OCI-LY3 (cell line): ENCODE measurements around the gene AGBL1.
A peak's percentile ranks its signal among the peaks of the same experiment; 100 is the strongest.

Source experiments
- H2AFZ ChIP-seq: fragments of 200-600, 300-600 bp; shearing (Covaris generic); 2 replicates; pipeline ENCODE4 v1.6.0; 2014; ENCODE audit warnings: antibody characterized with exemption, low read depth, low read length
- H3K27ac ChIP-seq: fragments of 200-600, 300-600 bp; sonication (generic); 2 replicates; pipeline ENCODE4 v1.5.1; 2014; ENCODE audit warnings: mild to moderate bottlenecking, low read length, moderate library complexity, mixed read lengths
- H3K27me3 ChIP-seq: fragments of 200-600, 300-600 bp; sonication (generic); 2 replicates; pipeline ENCODE4 v1.6.1; 2014; ENCODE audit warnings: low read depth, low read length, mixed read lengths
- H3K36me3 ChIP-seq: fragments of 200-600, 300-600 bp; sonication (generic); replicated peaks from 2 replicates; pipeline ENCODE3; 2014; ENCODE audit warnings: low read depth, low read length, mixed read lengths
- H3K4me1 ChIP-seq: fragments of 300-600, 200-600 bp; sonication (generic); 2 replicates; pipeline ENCODE4 v1.6.1; 2014; ENCODE audit warnings: low read length, mixed read lengths
- H3K4me2 ChIP-seq: fragments of 200-600, 300-600 bp; sonication (generic); 2 replicates; pipeline ENCODE4 v1.6.1; 2014; ENCODE audit warnings: low read length, mixed read lengths
- H3K4me3 ChIP-seq: fragments of 300-600, 200-600 bp; sonication (generic); 2 replicates; pipeline ENCODE4 v1.5.1; 2014; ENCODE audit warnings: antibody characterized with exemption, mild to moderate bottlenecking, low read length, moderate library complexity
- H3K79me2 ChIP-seq: fragments of 300-600, 200-600 bp; shearing (Covaris generic); 2 replicates; pipeline ENCODE4 v1.6.1; 2014; ENCODE audit warnings: mild to moderate bottlenecking, low read length, mixed read lengths
- H3K9ac ChIP-seq: fragments of 300-600, 200-600 bp; shearing (Covaris generic); 2 replicates; pipeline ENCODE4 v1.6.0; 2014; ENCODE audit warnings: mild to moderate bottlenecking, low read length, moderate library complexity
- H3K9me3 ChIP-seq: fragments of 200-600, 300-600 bp; shearing (Covaris generic); 2 replicates; pipeline ENCODE4 v1.6.1; 2014; ENCODE audit warnings: low read length, mixed read lengths; ENCODE audit not compliant: insufficient read depth
- H4K20me1 ChIP-seq: fragments of 200-600, 300-600 bp; sonication (generic); 2 replicates; pipeline ENCODE4 v1.6.1; 2016; ENCODE audit warnings: low read length, mixed read lengths; ENCODE audit not compliant: insufficient read depth
- EZH2phosphoT487 ChIP-seq: fragments of 200-600 bp; shearing (Covaris generic); IDR thresholded peaks from 2 replicates; pipeline ENCODE4 v1.6.1; 2018; ENCODE audit warnings: antibody characterized with exemption, mixed run types, low read depth
- TF ChIP-seq, protein P1 (sequence below): fragments of 200-600, 300-600 bp; sonication (generic); IDR thresholded peaks from 2 replicates; pipeline ENCODE4 v1.5.1; 2014; ENCODE audit warnings: antibody characterized with exemption, low read length, low read depth

Gene AGBL1

DNA sequence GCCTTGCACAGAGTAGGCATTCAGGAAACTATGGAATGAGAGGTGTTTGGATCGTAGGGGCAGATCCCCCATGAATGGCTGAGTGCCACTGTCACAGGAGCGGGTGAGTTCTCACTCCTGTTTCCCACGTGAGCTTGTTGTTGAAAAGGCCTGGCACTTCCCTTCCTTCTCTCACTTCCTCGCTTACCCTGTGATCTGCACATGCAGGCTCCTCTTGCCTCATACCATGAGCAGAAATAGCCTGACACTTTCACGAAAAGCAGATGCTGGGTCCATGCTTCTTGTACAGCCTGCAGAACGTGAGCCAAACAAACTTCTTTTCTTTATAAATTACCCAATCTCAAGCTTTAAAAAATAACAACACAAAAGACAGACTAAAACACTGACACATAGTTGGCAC is 55.4 kb downstream of the AGBL1 start:
- peaks cover 8% of the 10 kb centered on the region for H3K4me1 ChIP-seq
- no peak overlapping the region for H3K9ac ChIP-seq
- H3K27me3 ChIP-seq, result peaks cover 2% of the 10 kb centered on the region; the same call in 1 of the 2 replicates
- no peaks in the 10 kb centered on the region for H3K36me3 ChIP-seq
- H3K4me3 ChIP-seq, result no peak overlapping the region
- no peak overlapping the region for H3K27ac ChIP-seq
- peak overlapping the region; percentile 11; the same call in 1 of the 2 replicates for H3K4me2 ChIP-seq
- no peaks in the 10 kb centered on the region for H4K20me1 ChIP-seq
- no peaks in the 10 kb centered on the region for H3K79me2 ChIP-seq
- H2AFZ ChIP-seq, result no peak overlapping the region; the same call in 1 of the 2 replicates
- no peak for TF ChIP-seq EZH2phosphoT487
- TF ChIP-seq, protein P1, sequence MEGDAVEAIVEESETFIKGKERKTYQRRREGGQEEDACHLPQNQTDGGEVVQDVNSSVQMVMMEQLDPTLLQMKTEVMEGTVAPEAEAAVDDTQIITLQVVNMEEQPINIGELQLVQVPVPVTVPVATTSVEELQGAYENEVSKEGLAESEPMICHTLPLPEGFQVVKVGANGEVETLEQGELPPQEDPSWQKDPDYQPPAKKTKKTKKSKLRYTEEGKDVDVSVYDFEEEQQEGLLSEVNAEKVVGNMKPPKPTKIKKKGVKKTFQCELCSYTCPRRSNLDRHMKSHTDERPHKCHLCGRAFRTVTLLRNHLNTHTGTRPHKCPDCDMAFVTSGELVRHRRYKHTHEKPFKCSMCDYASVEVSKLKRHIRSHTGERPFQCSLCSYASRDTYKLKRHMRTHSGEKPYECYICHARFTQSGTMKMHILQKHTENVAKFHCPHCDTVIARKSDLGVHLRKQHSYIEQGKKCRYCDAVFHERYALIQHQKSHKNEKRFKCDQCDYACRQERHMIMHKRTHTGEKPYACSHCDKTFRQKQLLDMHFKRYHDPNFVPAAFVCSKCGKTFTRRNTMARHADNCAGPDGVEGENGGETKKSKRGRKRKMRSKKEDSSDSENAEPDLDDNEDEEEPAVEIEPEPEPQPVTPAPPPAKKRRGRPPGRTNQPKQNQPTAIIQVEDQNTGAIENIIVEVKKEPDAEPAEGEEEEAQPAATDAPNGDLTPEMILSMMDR, result no peak
- no peaks in the 10 kb centered on the region for H3K9me3 ChIP-seq

DNA sequence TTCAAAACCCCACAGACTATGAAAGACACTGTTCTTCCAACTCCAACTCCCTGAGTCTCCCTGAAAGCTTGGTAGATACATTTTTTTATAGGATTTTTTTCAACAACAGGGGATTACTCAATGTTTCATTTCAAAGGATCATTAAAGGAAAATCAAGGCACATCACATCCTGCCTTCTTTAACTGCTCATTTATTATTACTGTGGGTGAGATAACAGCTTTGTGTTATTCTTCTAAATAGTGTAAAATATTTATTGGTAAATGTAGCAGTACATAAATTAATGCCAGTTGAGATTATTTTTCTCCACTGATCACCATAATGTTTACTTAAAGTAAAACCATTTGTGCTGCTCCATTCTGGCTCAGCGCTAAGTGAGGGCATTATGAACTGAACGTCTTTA is 57.2 kb downstream of the AGBL1 start:
- Histone ChIP-seq H2AFZ (no peak overlapping the region), H3K27me3 (peaks cover 2% of the 10 kb centered on the region; the same call in 1 of the 2 replicates), H3K27ac (no peak overlapping the region), H3K36me3 (no peaks in the 10 kb centered on the region), H3K4me2 (no peak overlapping the region), H3K79me2 (no peaks in the 10 kb centered on the region), H3K4me1 (peaks cover 8% of the 10 kb centered on the region), H3K4me3 (no peak overlapping the region), H3K9ac (no peak overlapping the region), H4K20me1 (no peaks in the 10 kb centered on the region), H3K9me3 (no peaks in the 10 kb centered on the region)
- TF ChIP-seq, protein P1, result no peak
- TF ChIP-seq EZH2phosphoT487, result no peak

DNA sequence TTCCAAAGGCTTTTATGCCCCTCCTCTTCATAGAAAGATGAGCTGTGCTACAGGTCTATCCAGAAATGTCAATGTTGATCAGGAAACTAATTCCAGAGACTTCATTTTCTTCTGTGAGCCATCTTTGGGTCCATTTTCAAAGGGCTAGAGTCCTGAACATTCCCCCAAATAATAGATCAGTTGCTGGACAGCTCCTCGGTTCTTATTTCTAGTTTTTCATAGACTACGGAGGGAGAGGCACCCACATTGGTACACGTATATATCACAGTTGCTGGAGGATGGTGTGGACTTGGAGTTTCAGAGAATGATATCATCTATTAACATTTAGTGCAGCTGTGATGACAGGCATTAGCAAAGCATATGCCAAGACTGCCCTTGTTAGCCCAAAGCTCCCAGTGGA is 59.1 kb downstream of the AGBL1 start:
- H3K27ac ChIP-seq, result no peak overlapping the region
- no peak overlapping the region for H3K9ac ChIP-seq
- peaks cover 8% of the 10 kb centered on the region for H3K4me1 ChIP-seq
- no peaks in the 10 kb centered on the region for H3K9me3 ChIP-seq
- H4K20me1 ChIP-seq, result no peaks in the 10 kb centered on the region
- TF ChIP-seq EZH2phosphoT487, result no peak
- TF ChIP-seq, protein P1, result no peak
- H3K4me2 ChIP-seq, result no peak overlapping the region
- no peaks in the 10 kb centered on the region for H3K36me3 ChIP-seq
- H2AFZ ChIP-seq, result no peak overlapping the region
- H3K27me3 ChIP-seq, result no peaks in the 10 kb centered on the region; the same call in 1 of the 2 replicates
- no peak overlapping the region for H3K4me3 ChIP-seq
- H3K79me2 ChIP-seq, result no peaks in the 10 kb centered on the region

DNA sequence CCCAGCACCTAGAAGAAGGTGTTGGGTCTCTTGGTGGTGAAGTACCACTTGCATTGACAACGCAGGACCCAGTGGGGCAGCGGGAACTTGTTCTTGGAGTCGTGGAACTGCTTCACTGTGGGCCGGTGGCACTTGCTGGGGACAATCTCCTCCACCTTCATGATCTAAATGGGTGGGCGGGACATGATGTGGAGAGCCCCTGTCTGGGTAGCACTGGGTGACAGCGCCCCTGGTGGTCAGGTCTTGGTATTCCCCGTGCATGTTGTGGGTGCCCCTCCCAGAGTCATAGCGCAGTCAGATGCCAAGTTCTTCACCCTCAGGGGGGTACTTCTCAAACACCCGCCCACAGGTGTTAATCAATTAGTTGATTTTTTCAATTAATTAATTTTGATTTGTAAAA is 60.2 kb downstream of the AGBL1 start:
- Histone ChIP-seq H3K9me3 (no peaks in the 10 kb centered on the region), H3K4me3 (no peak overlapping the region), H3K79me2 (no peaks in the 10 kb centered on the region), H3K27ac (no peak overlapping the region), H4K20me1 (no peaks in the 10 kb centered on the region), H2AFZ (no peak overlapping the region), H3K9ac (no peak overlapping the region), H3K27me3 (no peaks in the 10 kb centered on the region), H3K36me3 (no peaks in the 10 kb centered on the region), H3K4me1 (peaks cover 7% of the 10 kb centered on the region), H3K4me2 (no peak overlapping the region)
- TF ChIP-seq, protein P1, result peak; percentile 55
- TF ChIP-seq EZH2phosphoT487, result no peak
